Stimulated activated CD8-positive, alpha-beta memory T cell treated with anti-CD3 and anti-CD28 coated beads, Interleukin-7, amount 100 ng/mL, for 4 hours (primary cell): ENCODE data around the gene RNFT2.

Experiments used
- DNase-seq, 2 donors: peaks; one replicate each; pipeline ENCODE4 v3.0.0-alpha.2; 2020; ENCODE audit warnings: low read depth in 2 of 2

Gene RNFT2

GRCh38 chr12:116878567-116879508 lies 140.7 kb downstream of the RNFT2 start:
- no peak for DNase-seq

GRCh38 chr12:116879509-116880212 lies 141.5 kb downstream of the RNFT2 start:
- no peak for DNase-seq

- no peak for DNase-seq
Measured at GRCh38 chr12:116880213-116880816, 142.2 kb downstream of the RNFT2 start.

GRCh38 chr12:116880817-116881324 lies 142.8 kb downstream of the RNFT2 start:
- DNase-seq: no peak

- no peak for DNase-seq
Measured at GRCh38 chr12:116881325-116881876, 143.3 kb downstream of the RNFT2 start, which contains the start of gene HRK. Gene HRK (minus strand): TSS chr12:116881441. CDS start chr12:116881307, 134 bp downstream.

GRCh38 chr12:116881877-116882507 lies 143.9 kb downstream of the RNFT2 start:
- no peak for DNase-seq

- DNase-seq: no peak
Measured at GRCh38 chr12:116882742-116883141, 144.6 kb downstream of the RNFT2 start.

GRCh38 chr12:116884871-116885270 lies 146.8 kb downstream of the RNFT2 start:
- no peak for DNase-seq

- no peak for DNase-seq
Measured at GRCh38 chr12:116885491-116885890, 147.4 kb downstream of the RNFT2 start.

- no peak for DNase-seq
Measured at GRCh38 chr12:116887244-116887643, 149.1 kb downstream of the RNFT2 start.

GRCh38 chr12:116887897-116888296 lies 149.8 kb downstream of the RNFT2 start:
- DNase-seq: no peak

GRCh38 chr12:116890330-116890729 lies 152.2 kb downstream of the RNFT2 start:
- no peak for DNase-seq

- DNase-seq: no peak
Measured at GRCh38 chr12:116891019-116891418, 152.9 kb downstream of the RNFT2 start.

- no peak for DNase-seq
Measured at GRCh38 chr12:116892349-116893140, 154.4 kb downstream of the RNFT2 start.

- no peak for DNase-seq
Measured at GRCh38 chr12:116894913-116895312, 156.8 kb downstream of the RNFT2 start.

- no peak for DNase-seq
Measured at GRCh38 chr12:116896411-116896924, 158.4 kb downstream of the RNFT2 start.

GRCh38 chr12:116897476-116897875 lies 159.4 kb downstream of the RNFT2 start:
- no peak for DNase-seq

- DNase-seq: no peak
Measured at GRCh38 chr12:116898669-116899068, 160.6 kb downstream of the RNFT2 start.

GRCh38 chr12:116901612-116902011 lies 163.5 kb downstream of the RNFT2 start:
- DNase-seq: no peak
